HT1080 (cell line): Measurements from ENCODE around the gene KRT10. TPM values are rescaled to one million over a fixed set of nuclear protein-coding genes. Genes with fewer than 3 reads are reported as not detected.

Experiments
- total RNA-seq: library from RNA; depleted of rRNA; stranded (reverse); fragments of >200 nt; shearing (Covaris generic); gene quantifications from 2 replicates; pipeline ENCODE4 v1.2.3, GENCODE V29; 2014; rRNA removed

The KRT10 gene
- total RNA-seq, 1 experiment from 2014 or later: 32.4 TPM

Other genes starting within 250 kb of the KRT10 start
- 62.0 and 83.4 TPM in 2 replicates for gene SMARCE1, start 174.8 kb downstream of the KRT10 start, total RNA-seq
- not detected in 2 replicates for gene KRT222, start 157.4 kb downstream of the KRT10 start, total RNA-seq
- not detected in 2 replicates for gene KRT24, start 118.9 kb downstream of the KRT10 start, total RNA-seq
- not detected in 2 replicates for gene KRT25, start 67.3 kb downstream of the KRT10 start, total RNA-seq
- gene KRT26, start 50.4 kb downstream of the KRT10 start, total RNA-seq: not detected in 2 replicates
- not detected in 2 replicates for gene KRT27, start 40.1 kb downstream of the KRT10 start, total RNA-seq
- gene KRT28, start 22.7 kb downstream of the KRT10 start, total RNA-seq: not detected in 2 replicates
- gene KRT12, start 44.6 kb upstream of the KRT10 start, total RNA-seq: not detected in 2 replicates
- gene KRT20, start 62.6 kb upstream of the KRT10 start, total RNA-seq: not detected in 2 replicates
- gene KRT23, start 115.0 kb upstream of the KRT10 start, total RNA-seq: 0.33 TPM in 1 of 2 replicates, not detected in the other
- not detected in 2 replicates for gene KRT39, start 144.3 kb upstream of the KRT10 start, total RNA-seq
- gene KRT40, start 161.7 kb upstream of the KRT10 start, total RNA-seq: not detected in 2 replicates
- not detected in 2 replicates for gene KRTAP3-3, start 171.6 kb upstream of the KRT10 start, total RNA-seq
- gene KRTAP3-2, start 177.3 kb upstream of the KRT10 start, total RNA-seq: not detected in 2 replicates
- gene KRTAP3-1, start 186.5 kb upstream of the KRT10 start, total RNA-seq: not detected in 2 replicates
- gene KRTAP1-5, start 204.6 kb upstream of the KRT10 start, total RNA-seq: not detected in 2 replicates
- not detected in 2 replicates for gene KRTAP1-4, start 207.6 kb upstream of the KRT10 start, total RNA-seq
- gene KRTAP1-3, start 212.3 kb upstream of the KRT10 start, total RNA-seq: not detected in 2 replicates
- not detected in 2 replicates for gene KRTAP1-1, start 218.8 kb upstream of the KRT10 start, total RNA-seq
- gene KRTAP2-1, start 224.7 kb upstream of the KRT10 start, total RNA-seq: 2.0 TPM in 1 of 2 replicates, not detected in the other
- not detected in 2 replicates for gene KRTAP2-2, start 232.6 kb upstream of the KRT10 start, total RNA-seq
- gene KRTAP2-3, start 237.5 kb upstream of the KRT10 start, total RNA-seq: 1.2 and 6.2 TPM in 2 replicates
- not detected in 2 replicates for gene KRTAP2-4, start 243.3 kb upstream of the KRT10 start, total RNA-seq